Hematopoietic multipotent progenitor cell (in vitro differentiated cells): ENCODE data around the gene ORAI2. TPM values are rescaled to one million over a fixed set of nuclear protein-coding genes. Genes with fewer than 3 reads are reported as not detected.

ENCODE experiments used
- DNase-seq, 3 donors: peaks; one replicate each; pipeline ENCODE4 v3.0.0-alpha.2; 2011 to 2015; ENCODE audit warnings: low read depth in 2 of 3, low spot score in 2 of 3
- total RNA-seq: library from RNA; depleted of rRNA; stranded (reverse); fragments of >200 nt; gene quantifications from one replicate; pipeline ENCODE4 v1.2.3, GENCODE V29; 2012

The ORAI2 gene
- total RNA-seq, 1 donor = 191 TPM

DNA sequence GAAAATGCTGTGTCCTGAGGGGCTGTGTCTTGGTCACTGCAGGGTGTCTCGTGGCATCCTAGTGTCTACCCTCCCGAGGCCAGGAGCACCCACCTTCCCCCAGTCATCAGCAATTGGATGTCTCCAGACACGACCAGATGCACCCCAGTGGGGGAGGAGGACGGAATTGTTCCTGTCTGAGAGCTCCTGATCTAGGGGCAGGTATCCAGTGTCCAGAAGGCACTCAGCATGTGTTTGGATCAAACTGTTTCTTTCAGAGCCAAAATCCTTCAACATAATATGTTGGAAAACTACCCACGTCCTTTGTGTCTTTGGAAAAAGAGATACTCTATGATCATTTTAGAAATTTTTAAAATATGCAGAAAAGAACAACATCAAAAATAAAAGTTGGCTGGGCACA, 20.3 kb upstream of the ORAI2 start:
- DNase-seq = no peak

GRCh38 chr7:102413611-102414010, 19.8 kb upstream of the ORAI2 start:
- DNase-seq = no peak

DNA sequence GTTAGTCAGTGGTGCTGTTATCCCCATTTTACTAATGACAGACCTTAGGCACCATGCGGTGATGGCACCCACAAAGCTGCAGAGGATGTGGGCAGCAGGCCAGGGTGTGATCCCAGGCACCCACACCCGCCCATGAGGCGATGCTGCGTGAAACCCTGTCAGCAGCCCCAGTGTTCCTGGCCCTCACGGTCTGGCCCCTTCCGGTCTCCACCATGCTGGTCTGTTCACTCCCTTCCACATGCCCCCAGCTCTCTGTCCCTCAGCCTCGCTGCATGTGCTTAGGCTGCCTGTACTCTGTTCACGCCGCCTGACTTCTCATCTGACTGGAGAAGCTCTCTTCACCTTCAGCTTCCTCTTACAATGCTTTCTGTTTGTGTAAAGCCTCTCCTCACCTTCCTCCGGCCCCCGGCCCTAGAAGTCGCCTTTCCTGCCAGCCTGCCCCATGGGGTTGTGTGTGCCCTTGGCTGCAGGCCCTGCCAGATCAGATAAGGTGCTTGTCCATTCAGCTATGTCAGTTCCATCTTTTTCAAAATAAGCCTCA, 17.6 kb upstream of the ORAI2 start:
- no peak for DNase-seq

- no peak for DNase-seq
Measured at GRCh38 chr7:102416406-102416805, 17.0 kb upstream of the ORAI2 start.

DNA sequence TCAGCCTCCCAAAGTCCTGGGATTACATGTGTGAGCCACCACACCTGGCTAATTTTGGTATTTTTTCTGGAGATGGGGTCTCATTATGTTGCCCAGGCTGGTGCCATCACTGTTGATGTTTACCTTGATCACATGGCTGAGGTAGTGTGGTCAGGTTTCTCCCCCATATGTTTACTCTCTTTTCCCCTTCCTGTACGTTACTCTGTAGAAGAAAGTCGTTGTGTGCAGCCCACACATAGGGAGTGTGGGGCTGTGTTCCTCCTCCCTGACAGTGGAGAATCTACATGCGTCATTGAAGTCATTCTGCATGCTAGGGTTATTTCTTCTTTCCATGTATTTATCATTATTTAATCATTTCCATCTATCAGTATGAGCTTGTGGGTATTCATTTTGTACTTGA, 16.3 kb upstream of the ORAI2 start:
- DNase-seq = no peak

GRCh38 chr7:102418592-102418991, 14.8 kb upstream of the ORAI2 start:
- DNase-seq = no peak

DNA sequence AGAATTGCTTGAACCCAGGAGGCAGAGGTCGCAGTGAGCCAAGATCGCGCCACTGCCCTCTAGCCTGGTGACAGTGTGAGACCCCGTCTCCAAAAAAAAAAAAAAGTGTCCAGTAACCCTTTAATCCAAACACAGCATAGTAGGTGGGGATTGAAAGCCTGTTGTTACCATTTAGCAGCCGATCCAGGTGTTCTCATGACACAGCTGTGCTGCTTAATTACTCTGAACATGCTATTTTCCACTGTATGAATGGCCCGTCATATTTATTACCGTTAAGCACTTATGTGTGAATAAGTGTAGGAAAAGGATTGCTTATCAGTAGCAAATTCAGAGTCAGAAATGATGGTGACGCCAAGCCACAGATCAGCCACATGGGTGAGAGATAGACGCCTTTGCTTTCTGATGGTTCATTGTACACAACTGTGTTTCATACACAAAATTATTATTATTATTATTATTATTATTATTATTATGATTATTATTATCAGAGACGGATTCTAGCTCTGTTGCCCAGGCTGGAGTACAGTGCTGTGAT, 11.6 kb upstream of the ORAI2 start:
- no peak for DNase-seq

- DNase-seq = no peak
Measured at GRCh38 chr7:102424129-102424551, 9.2 kb upstream of the ORAI2 start.

DNA sequence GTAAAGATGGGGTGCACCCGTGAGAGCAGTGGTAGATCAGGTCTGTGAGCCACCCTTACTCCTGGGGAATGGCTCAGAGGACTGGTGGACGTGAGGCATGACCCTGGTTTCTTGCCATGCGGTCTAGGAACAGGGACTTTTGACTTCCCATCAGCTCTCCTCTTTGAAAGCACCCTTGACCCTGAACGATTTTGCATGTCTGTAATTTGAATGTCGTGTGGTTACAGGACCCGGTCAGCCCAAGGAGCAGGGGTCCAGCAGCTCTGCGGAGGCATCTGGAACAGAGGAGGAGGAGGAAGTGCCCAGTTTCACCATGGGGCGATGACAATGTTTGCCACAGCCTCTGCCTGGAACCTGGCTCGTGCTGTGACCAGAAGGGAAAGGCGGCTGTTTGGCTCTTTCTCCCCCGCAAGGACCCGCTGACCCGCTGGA, 8.6 kb upstream of the ORAI2 start:
- no peak for DNase-seq

DNA sequence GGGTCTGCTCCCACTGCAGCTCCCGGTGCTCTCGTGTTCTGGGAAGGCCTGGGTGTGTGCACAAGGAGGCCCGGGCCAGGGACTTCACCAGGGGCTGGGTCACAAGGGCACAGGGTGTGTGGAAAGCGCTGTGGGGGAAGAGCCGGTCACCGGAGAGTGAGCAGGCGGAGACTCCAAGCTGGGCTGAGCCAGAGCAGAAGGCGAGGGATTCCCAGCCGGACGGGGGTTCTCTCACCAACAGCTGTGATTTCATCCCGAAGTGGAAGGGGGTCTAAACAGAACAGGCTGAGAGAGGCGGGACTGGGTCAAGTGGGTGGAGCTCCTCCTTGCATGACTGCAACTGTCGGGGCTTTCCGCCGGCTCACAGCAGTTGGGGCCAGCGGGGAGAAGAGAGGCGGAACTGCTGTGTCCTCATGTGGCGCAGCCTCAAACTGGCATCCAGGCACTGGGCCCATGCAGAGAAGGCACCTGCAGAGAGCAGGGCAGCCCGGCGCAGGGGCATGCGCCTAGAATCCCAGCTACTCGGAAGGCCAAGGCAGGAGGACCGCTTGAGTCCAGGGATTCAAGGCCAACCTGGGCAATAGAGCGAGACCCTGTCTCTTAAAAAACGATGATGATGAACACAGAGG, 7.6 kb upstream of the ORAI2 start:
- peak; percentile 73 to 89 (median 88) for DNase-seq

- peak in 2 of 3 donors; percentile 81 to 86 for DNase-seq
Measured at GRCh38 chr7:102426268-102427018, 6.9 kb upstream of the ORAI2 start.

GRCh38 chr7:102427019-102427405, 6.4 kb upstream of the ORAI2 start:
- DNase-seq = peak in 1 of 3 donors; percentile 20

- DNase-seq = no peak
Measured at GRCh38 chr7:102429141-102429899, 4.1 kb upstream of the ORAI2 start.

GRCh38 chr7:102431617-102432298, 1.6 kb upstream of the ORAI2 start:
- peak in 2 of 3 donors; percentile 51 to 61 for DNase-seq

DNA sequence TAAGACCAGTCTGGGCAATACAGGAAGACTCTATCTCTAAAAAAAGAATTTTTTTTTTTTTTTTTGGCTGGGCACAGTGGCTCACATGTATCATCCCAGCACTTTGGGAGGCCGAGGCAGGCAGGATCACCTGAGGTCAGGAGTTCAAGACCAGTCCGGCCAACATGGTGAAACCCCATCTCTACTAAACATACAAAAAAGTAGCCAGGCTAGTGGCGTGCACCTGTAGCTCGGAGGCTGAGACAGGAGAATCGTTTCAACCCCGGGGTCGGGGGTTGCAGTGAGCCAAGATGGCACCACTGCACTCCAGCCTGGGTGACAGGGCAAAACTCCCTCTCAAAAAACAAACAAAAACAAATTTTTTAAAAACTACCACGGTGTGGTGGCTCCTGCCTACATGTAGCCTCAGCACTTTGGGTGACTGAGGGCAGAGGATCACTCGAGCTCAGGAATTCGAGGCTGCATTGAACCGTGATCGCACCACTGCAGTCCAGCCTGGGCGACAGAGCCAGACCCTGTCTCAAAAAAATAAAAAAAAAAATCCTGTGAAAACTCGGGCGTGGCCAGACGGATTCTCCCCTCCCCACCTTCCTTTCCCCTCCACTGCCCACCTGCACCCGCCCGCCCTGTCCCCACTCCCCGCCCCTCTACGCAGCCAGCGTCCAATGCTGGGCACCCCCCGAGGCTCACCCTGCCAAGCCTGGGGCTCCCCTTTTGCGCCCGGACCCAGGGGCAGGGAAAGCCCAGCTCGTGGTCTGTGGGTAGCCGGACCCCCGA, 745 bp upstream of the ORAI2 start:
- DNase-seq = no peak

GRCh38 chr7:102434039-102434486, 688 bp downstream of the ORAI2 start:
- DNase-seq = peak in 1 of 3 donors; percentile 50

DNA sequence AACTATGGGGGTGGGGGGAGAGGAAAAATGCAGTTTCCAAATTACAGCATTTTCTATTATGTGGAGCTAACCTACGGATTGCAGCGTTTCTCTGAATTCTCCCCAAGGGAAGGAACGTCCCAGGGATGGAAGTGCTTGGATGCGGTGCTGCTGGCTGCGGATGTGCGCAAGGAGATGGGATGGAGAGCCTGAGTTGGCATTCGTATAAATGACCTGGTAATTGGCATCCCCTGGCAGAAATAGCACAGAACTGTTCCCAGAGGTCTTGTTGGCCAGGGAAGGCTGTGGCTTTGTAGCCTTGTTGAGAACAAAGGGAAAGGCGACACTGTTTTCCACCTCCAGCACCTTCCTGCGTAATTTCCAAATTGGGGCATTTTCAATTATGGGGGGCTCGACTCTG, 2.7 kb downstream of the ORAI2 start:
- no peak for DNase-seq

- DNase-seq = no peak
Measured at GRCh38 chr7:102439963-102440795, 6.8 kb downstream of the ORAI2 start.
